Measurements from ENCODE around the gene ITGB1. TPM values are rescaled to one million over a fixed set of nuclear protein-coding genes. Genes with fewer than 3 reads are reported as not detected.
"Not testable (repeated sequence)": the region's sequence is repeated elsewhere in the genome, so short reads cannot be mapped to it uniquely, and the experiment has no call there.

The ITGB1 gene
- total RNA-seq, 4 donors from 2014 or later: 57.8 to 256 (median 162) TPM

GRCh38 chr10:32995751-32996150, 37.7 kb upstream of the ITGB1 start:
- no peaks in the 10 kb centered on the region for H3K4me1 ChIP-seq
- DNase-seq: no peak
- H3K9me3 ChIP-seq: no peaks in the 10 kb centered on the region
- TF ChIP-seq POLR2A (IDR thresholded peaks at IDR 0.05): no peak
- TF ChIP-seq CTCF (IDR thresholded peaks at IDR 0.05): no peak
- no peaks in the 10 kb centered on the region for H3K36me3 ChIP-seq
- no peak overlapping the region for H3K27ac ChIP-seq
- H3K27me3 ChIP-seq: no peaks in the 10 kb centered on the region
- no peak overlapping the region for H3K4me3 ChIP-seq

GRCh38 chr10:32995066-32995622, 37.1 kb upstream of the ITGB1 start:
- Histone ChIP-seq H3K36me3 (no peaks in the 10 kb centered on the region), H3K27ac (no peak overlapping the region), H3K9me3 (no peaks in the 10 kb centered on the region), H3K4me1 (no peaks in the 10 kb centered on the region), H3K4me3 (no peak overlapping the region), H3K27me3 (no peaks in the 10 kb centered on the region)
- DNase-seq: no peak
- TF ChIP-seq CTCF (IDR thresholded peaks at IDR 0.05) (no peak), POLR2A (IDR thresholded peaks at IDR 0.05) (no peak)

GRCh38 chr10:32994632-32995031, 36.6 kb upstream of the ITGB1 start:
- not testable (repeated sequence) for H3K27ac ChIP-seq, DNase-seq

GRCh38 chr10:32992310-32992709, 34.3 kb upstream of the ITGB1 start:
- H3K4me1 ChIP-seq, H3K27ac ChIP-seq, H3K4me3 ChIP-seq, H3K27me3 ChIP-seq, H3K9me3 ChIP-seq, DNase-seq, H3K36me3 ChIP-seq: not testable (repeated sequence)

More at GRCh38 chr10:32994632-32995031, 36.6 kb upstream of the ITGB1 start:
- not testable (repeated sequence) for H3K9me3 ChIP-seq, H3K4me3 ChIP-seq, H3K4me1 ChIP-seq, H3K36me3 ChIP-seq, H3K27me3 ChIP-seq

- Histone ChIP-seq H3K4me1 (no peaks in the 10 kb centered on the region), H3K9me3 (no peaks in the 10 kb centered on the region), H3K4me3 (no peak overlapping the region), H3K27ac (no peak overlapping the region), H3K36me3 (no peaks in the 10 kb centered on the region), H3K27me3 (no peaks in the 10 kb centered on the region)
- no peak for TF ChIP-seq CTCF (IDR thresholded peaks at IDR 0.05)
- TF ChIP-seq POLR2A (IDR thresholded peaks at IDR 0.05): no peak
- no peak for DNase-seq
Measured at GRCh38 chr10:32990811-32991210, 32.8 kb upstream of the ITGB1 start.

- DNase-seq: no peak
- Histone ChIP-seq H3K4me3 (no peak overlapping the region), H3K4me1 (no peaks in the 10 kb centered on the region), H3K27ac (no peak overlapping the region), H3K27me3 (no peaks in the 10 kb centered on the region), H3K36me3 (no peaks in the 10 kb centered on the region), H3K9me3 (no peaks in the 10 kb centered on the region)
- no peak for TF ChIP-seq POLR2A (IDR thresholded peaks at IDR 0.05)
- TF ChIP-seq CTCF (IDR thresholded peaks at IDR 0.05): no peak
Measured at GRCh38 chr10:32988604-32989003, 30.6 kb upstream of the ITGB1 start.

GRCh38 chr10:32987172-32987571, 29.1 kb upstream of the ITGB1 start:
- Histone ChIP-seq H3K27ac (no peak overlapping the region), H3K27me3 (no peaks in the 10 kb centered on the region), H3K4me1 (peaks cover 0 to 5% (median under 1%) of the 10 kb centered on the region in 4 donors), H3K9me3 (no peaks in the 10 kb centered on the region), H3K36me3 (no peaks in the 10 kb centered on the region), H3K4me3 (no peak overlapping the region)
- TF ChIP-seq CTCF (IDR thresholded peaks at IDR 0.05) (no peak), POLR2A (IDR thresholded peaks at IDR 0.05) (no peak)
- DNase-seq: no peak
